WTC11 (cell line): ENCODE results near the gene IFI27L2.

Experiments
- CBFB ChIP-seq: sonication (generic); formaldehyde crosslinking; IDR thresholded peaks from 2 replicates; pipeline ENCODE4 v1.8.1; 2022; ENCODE audit warnings: mild to moderate bottlenecking, low read depth, missing genetic modification reagents
- CREM ChIP-seq: sonication (generic); formaldehyde crosslinking; IDR thresholded peaks from 2 replicates; pipeline ENCODE4 v1.8.1; 2022; ENCODE audit warnings: mild to moderate bottlenecking, missing genetic modification reagents, moderate library complexity
- CTCF ChIP-seq: fragments of 200-600 bp; IDR thresholded peaks from 2 replicates; pipeline ENCODE4 v1.8.0; 2022; ENCODE audit warnings: antibody characterized with exemption
- FOXP4 ChIP-seq: sonication (generic); formaldehyde crosslinking; IDR thresholded peaks from 2 replicates; pipeline ENCODE4 v1.8.0; 2022; ENCODE audit warnings: mild to moderate bottlenecking, missing genetic modification reagents
- HMGA2 ChIP-seq: fragments of 250-450 bp; sonication (Bioruptor Pico); IDR thresholded peaks from 2 replicates; pipeline ENCODE4 v1.4.0; 2021; ENCODE audit warnings: mild to moderate bottlenecking, moderate library complexity
- KAT7 ChIP-seq: sonication (generic); formaldehyde crosslinking; IDR thresholded peaks from 2 replicates; pipeline ENCODE4 v1.8.1; 2023; ENCODE audit warnings: missing genetic modification reagents, mild to moderate bottlenecking, borderline replicate concordance
- MLX ChIP-seq: sonication (generic); formaldehyde crosslinking; IDR thresholded peaks from 2 replicates; pipeline ENCODE4 v1.8.1; 2023; ENCODE audit warnings: mild to moderate bottlenecking, missing genetic modification reagents, moderate library complexity
- NFYB ChIP-seq: sonication (generic); formaldehyde crosslinking; conservative IDR thresholded peaks from 2 replicates; pipeline ENCODE4 v1.8.0; 2022; ENCODE audit warnings: low read depth, missing genetic modification reagents
- NR3C1 ChIP-seq: sonication (generic); formaldehyde crosslinking; conservative IDR thresholded peaks from 2 replicates; pipeline ENCODE4 v1.8.1; 2023; ENCODE audit warnings: low read depth, mild to moderate bottlenecking, missing genetic modification reagents
- PRDM15 ChIP-seq: sonication (generic); formaldehyde crosslinking; IDR thresholded peaks from 2 replicates; pipeline ENCODE4 v1.8.0; 2022; ENCODE audit warnings: missing genetic modification reagents
- SP1 ChIP-seq: sonication (generic); formaldehyde crosslinking; conservative IDR thresholded peaks from 2 replicates; pipeline ENCODE4 v1.8.1; 2022; ENCODE audit warnings: missing genetic modification reagents
- USF1 ChIP-seq: sonication (generic); formaldehyde crosslinking; IDR thresholded peaks from 2 replicates; pipeline ENCODE4 v1.8.0; 2022; ENCODE audit warnings: mild to moderate bottlenecking, missing genetic modification reagents

- TF ChIP-seq KAT7 (CRISPR knock-in tag) (no peak), CTCF (no peak), USF1 (CRISPR knock-in tag) (no peak), FOXP4 (CRISPR knock-in tag) (no peak), CBFB (CRISPR knock-in tag) (no peak), SP1 (CRISPR knock-in tag) (no peak), CREM (CRISPR knock-in tag) (no peak), HMGA2 (CRISPR knock-in tag) (no peak), MLX (no peak), NFYB (CRISPR knock-in tag) (no peak), PRDM15 (no peak), NR3C1 (CRISPR knock-in tag) (no peak)
These were observed 15.4 kb downstream of the IFI27L2 start for GRCh38 chr14:94113908-94114588.
